Gastroesophageal sphincter (tissue), 4 donors: ENCODE results near the gene AKAP12. TPM values are rescaled to one million over a fixed set of nuclear protein-coding genes. Genes with fewer than 3 reads are reported as not detected.

Experiments used
- ATAC-seq: fragments of 150-250 bp; one replicate; pipeline ENCODE4 v1.9.1; 2016; ENCODE audit warnings: mild to moderate bottlenecking, moderate library complexity
- H3K27ac ChIP-seq, 4 donors: fragments of 200-600 bp; sonication (generic) in 3 of 4; 1 replicate in 3 of 4; 2 replicates in 1 of 4; pipeline ENCODE4 v1.5.1; 2016 to 2019
- H3K27me3 ChIP-seq: fragments of 200-600 bp; sonication (generic); one replicate; pipeline ENCODE4 v1.5.1; 2019
- H3K36me3 ChIP-seq, 2 donors: fragments of 200-600 bp; sonication (generic); one replicate each; pipeline ENCODE4 v1.5.1; 2019; ENCODE audit warnings: control low read depth in 1 of 2
- H3K4me1 ChIP-seq, 3 donors: fragments of 200-600 bp; sonication (generic); 1 replicate in 2 of 3; 2 replicates in 1 of 3; pipeline ENCODE4 v1.5.1; 2016 to 2019; ENCODE audit warnings: control low read depth in 2 of 3
- H3K4me3 ChIP-seq, 2 donors: fragments of 200-600 bp; sonication (generic); one replicate each; pipeline ENCODE4 v1.5.1; 2019; ENCODE audit warnings: mild to moderate bottlenecking in 1 of 2, moderate library complexity in 1 of 2
- H3K9me3 ChIP-seq, 3 donors: fragments of 200-600 bp; sonication (generic); one replicate each; pipeline ENCODE4 v1.5.1; 2017 to 2019; ENCODE audit warnings: control low read depth in 2 of 3
- EP300 ChIP-seq: sonication (generic); formaldehyde crosslinking; IDR thresholded peaks from one replicate; pipeline ENCODE4 v1.6.1; 2017; ENCODE audit warnings: antibody characterized with exemption, mild to moderate bottlenecking
- POLR2A ChIP-seq, 2 donors: fragments of 450-650 bp; IDR thresholded peaks; one replicate each; pipeline ENCODE4 v1.6.1; 2017; ENCODE audit warnings: antibody characterized with exemption in 2 of 2, mild to moderate bottlenecking in 2 of 2, moderate library complexity in 1 of 2
- POLR2AphosphoS5 ChIP-seq: sonication (generic); formaldehyde crosslinking; IDR thresholded peaks from one replicate; pipeline ENCODE4 v1.6.1; 2017; ENCODE audit warnings: antibody characterized with exemption
- WGBS, 2 donors: methylation state at CpG; one replicate each; pipeline ENCODE4 v1.1.5; 2018; ENCODE audit warnings: low coverage in 1 of 2; 5-methylcytosine and 5-hydroxymethylcytosine counted together
- total RNA-seq, 4 donors: library from RNA; depleted of rRNA; stranded (reverse); fragments of >200 nt; gene quantifications; one replicate each; pipeline ENCODE4 v1.1.0, GENCODE V29; 2016
- TF ChIP-seq, protein P1 (sequence below), 4 experiments: fragments of 200-600 bp in 2 of 4; fragments of 450-650 bp in 2 of 4; sonication (generic) in 1 of 4; IDR thresholded peaks; one replicate each; pipeline ENCODE4 v1.5.1; 2017 to 2019; ENCODE audit warnings: antibody characterized with exemption in 4 of 4, mild to moderate bottlenecking in 2 of 4, moderate library complexity in 2 of 4

The AKAP12 gene
- total RNA-seq, 4 donors from 2014 or later = 150 to 245 (median 185) TPM

DNA sequence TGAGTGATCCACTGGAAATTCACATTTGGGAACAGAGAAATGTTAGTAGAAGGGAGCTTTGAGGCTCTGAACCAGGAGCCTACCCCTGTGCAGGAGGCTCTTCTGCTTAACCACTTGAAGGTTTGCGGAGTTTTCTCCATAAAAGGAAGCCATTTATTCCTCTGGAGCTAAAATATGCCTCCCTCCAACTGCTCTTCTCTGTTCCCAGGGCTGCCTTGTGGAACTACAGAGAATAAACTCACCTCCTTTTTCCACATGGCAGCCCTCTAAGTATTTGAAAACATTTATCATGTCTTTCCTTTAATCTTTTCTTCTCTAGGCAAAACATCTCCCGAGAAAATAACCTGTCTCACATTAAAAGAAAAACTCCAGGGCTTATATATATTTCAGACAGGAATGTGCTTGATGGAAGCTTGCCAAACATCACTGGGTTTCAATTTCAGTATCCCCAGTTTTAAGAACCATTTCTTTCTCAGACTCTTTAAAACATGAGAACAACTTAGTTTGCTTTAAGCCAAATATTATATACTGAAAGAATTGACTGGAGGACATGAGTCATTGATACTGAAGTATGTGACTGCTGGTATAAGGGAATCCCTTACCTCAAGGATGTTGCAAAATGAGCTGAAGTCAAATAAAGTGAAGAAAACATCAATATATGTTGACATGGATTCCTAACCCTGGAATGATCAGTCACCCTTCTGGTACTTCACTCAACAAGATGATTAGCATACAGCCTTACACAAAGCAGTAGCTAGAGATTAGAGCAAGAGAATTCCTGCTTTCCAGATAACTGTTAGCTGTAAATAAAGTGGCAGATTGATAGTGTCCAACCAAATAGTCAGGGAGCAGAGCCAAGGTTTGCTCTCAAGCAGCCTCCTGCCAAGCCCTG, 77.6 kb downstream of the AKAP12 start:
- no peaks in the 10 kb centered on the region for H3K9me3 ChIP-seq
- H3K4me3 ChIP-seq = no peak overlapping the region
- peaks cover 0 to 32% (median 0%) of the 10 kb centered on the region in 3 donors for H3K4me1 ChIP-seq
- 21 to 54% methylated on average over 2 of the region's 2 CpGs for WGBS, 2 donors
- no peaks in the 10 kb centered on the region for H3K27me3 ChIP-seq
- TF ChIP-seq, protein P1, sequence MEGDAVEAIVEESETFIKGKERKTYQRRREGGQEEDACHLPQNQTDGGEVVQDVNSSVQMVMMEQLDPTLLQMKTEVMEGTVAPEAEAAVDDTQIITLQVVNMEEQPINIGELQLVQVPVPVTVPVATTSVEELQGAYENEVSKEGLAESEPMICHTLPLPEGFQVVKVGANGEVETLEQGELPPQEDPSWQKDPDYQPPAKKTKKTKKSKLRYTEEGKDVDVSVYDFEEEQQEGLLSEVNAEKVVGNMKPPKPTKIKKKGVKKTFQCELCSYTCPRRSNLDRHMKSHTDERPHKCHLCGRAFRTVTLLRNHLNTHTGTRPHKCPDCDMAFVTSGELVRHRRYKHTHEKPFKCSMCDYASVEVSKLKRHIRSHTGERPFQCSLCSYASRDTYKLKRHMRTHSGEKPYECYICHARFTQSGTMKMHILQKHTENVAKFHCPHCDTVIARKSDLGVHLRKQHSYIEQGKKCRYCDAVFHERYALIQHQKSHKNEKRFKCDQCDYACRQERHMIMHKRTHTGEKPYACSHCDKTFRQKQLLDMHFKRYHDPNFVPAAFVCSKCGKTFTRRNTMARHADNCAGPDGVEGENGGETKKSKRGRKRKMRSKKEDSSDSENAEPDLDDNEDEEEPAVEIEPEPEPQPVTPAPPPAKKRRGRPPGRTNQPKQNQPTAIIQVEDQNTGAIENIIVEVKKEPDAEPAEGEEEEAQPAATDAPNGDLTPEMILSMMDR (IDR thresholded peaks at IDR 0.05) = no peak
- peak; percentile 23 for TF ChIP-seq POLR2AphosphoS5
- H3K36me3 ChIP-seq = no peaks in the 10 kb centered on the region
- no peak for ATAC-seq
- H3K27ac ChIP-seq = peak overlapping the region; percentile 21 to 74 (median 66)

DNA sequence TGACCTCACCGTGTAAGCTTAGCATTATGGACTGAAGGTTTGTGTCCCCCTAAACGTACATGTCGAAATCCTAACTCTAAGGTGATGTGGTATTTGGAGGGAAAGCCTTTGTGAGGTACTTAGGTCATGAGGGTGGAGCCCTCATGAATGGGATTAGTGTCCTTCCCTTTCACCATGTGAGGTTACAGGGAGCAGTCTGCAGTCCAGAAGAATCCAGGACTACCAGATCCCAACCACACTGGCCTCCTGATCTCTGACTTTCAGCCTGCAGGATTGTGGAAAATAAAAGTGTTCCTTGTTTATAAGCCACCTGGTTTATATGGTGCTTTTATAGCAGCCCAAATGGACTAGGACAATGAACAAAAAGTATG, 78.2 kb downstream of the AKAP12 start:
- Histone ChIP-seq H3K4me3 (no peak overlapping the region), H3K9me3 (no peaks in the 10 kb centered on the region), H3K27me3 (no peaks in the 10 kb centered on the region), H3K36me3 (no peaks in the 10 kb centered on the region), H3K27ac (peak overlapping the region in 3 of 4 donors; percentile 64 to 74 (median 67)), H3K4me1 (peaks cover 0 to 28% (median 0%) of the 10 kb centered on the region in 3 donors)
- ATAC-seq = no peak
- 68% methylated on average over 3 of the region's 3 CpGs; no CpG with 5 or more reads in 1 of the 2 donors for WGBS, 2 donors
- TF ChIP-seq, protein P1 (IDR thresholded peaks at IDR 0.05) = no peak
- no peak for TF ChIP-seq POLR2AphosphoS5
- no peak for TF ChIP-seq POLR2A (IDR thresholded peaks at IDR 0.05)
- no peak for TF ChIP-seq EP300

DNA sequence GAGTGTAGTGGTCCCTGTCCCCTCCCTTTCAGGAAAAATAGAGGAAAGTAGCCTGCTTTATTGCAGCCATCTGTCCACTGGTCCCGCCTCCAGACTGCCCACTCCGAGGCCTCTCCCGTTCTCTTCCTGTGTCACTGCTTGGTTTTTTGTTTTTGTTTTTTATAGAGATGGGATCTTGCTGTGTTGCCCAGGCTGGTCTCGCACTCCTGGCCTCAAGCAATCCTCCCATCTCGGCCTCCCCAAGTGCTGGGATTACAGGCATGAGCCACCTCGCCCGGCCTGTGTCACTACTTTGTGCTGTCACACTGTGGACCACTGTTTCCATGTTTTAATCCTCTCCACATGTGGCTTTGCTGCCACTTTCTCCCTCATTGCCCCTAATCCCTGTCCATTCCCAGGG, 80.4 kb downstream of the AKAP12 start:
- H3K27me3 ChIP-seq = no peaks in the 10 kb centered on the region
- no peak overlapping the region for H3K27ac ChIP-seq
- H3K36me3 ChIP-seq = no peaks in the 10 kb centered on the region
- 94 to 100% methylated on average over 5 to 7 of the region's 7 CpGs for WGBS, 2 donors
- H3K4me3 ChIP-seq = no peak overlapping the region
- H3K4me1 ChIP-seq = peaks cover 0 to 35% (median 14%) of the 10 kb centered on the region in 3 donors
- no peak for ATAC-seq
- no peaks in the 10 kb centered on the region for H3K9me3 ChIP-seq
- TF ChIP-seq POLR2AphosphoS5 (no peak), EP300 (no peak), POLR2A (IDR thresholded peaks at IDR 0.05) (no peak)
- TF ChIP-seq, protein P1 (IDR thresholded peaks at IDR 0.05) = no peak

DNA sequence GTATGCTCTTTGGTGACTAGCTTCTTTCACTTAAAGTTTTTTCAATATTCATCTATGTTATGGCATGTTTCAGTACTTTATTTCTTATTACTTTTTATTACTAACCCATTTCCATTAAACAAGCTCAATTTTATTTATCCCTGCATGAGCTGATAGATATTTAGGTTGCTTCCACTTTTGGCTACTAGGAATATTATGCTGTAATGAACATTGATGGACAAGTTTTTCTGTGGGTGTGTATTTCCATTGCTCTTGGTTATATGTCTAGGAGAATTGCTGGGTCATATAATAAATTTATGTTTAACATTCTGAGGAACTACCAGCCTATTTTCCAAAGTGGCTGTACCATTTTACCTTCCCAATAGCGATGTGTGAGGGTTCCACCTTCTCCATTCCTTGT, 81.7 kb downstream of the AKAP12 start:
- no peaks in the 10 kb centered on the region for H3K27me3 ChIP-seq
- TF ChIP-seq POLR2A (IDR thresholded peaks at IDR 0.05) (no peak), EP300 (no peak), POLR2AphosphoS5 (no peak)
- TF ChIP-seq, protein P1 (IDR thresholded peaks at IDR 0.05) = no peak
- no peaks in the 10 kb centered on the region for H3K9me3 ChIP-seq
- no peak overlapping the region for H3K4me3 ChIP-seq
- no peaks in the 10 kb centered on the region for H3K36me3 ChIP-seq
- no peak overlapping the region for H3K27ac ChIP-seq
- ATAC-seq = no peak
- peaks cover 0 to 45% (median 16%) of the 10 kb centered on the region in 3 donors for H3K4me1 ChIP-seq
- 100% methylated on average over 1 of the region's 1 CpG for WGBS, 2 donors

DNA sequence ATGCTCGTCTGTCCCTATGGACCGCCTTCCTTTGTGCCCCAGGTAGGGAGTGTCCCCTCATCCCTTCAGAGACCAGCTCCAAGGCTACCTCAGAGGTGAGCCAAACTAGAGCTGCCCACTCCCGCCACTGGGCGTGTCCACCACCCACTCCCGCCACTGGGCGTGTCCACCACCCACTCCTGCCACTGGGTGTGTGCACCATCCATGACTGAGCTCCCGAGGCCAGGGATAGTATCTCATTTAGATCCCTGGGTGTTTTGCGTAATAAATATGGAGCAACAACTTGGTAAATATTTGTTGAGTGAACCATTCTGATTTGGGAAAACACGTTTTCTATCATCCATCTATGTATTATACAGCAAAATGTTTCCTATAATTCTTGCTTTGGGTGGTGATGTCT, 82.8 kb downstream of the AKAP12 start:
- TF ChIP-seq EP300 = no peak
- TF ChIP-seq, protein P1 (IDR thresholded peaks at IDR 0.05) = no peak
- no peak for TF ChIP-seq POLR2A (IDR thresholded peaks at IDR 0.05)
- no peak for TF ChIP-seq POLR2AphosphoS5
- H3K4me3 ChIP-seq = no peak overlapping the region
- H3K4me1 ChIP-seq = peaks cover 0 to 39% (median 16%) of the 10 kb centered on the region in 3 donors
- no peak overlapping the region for H3K27ac ChIP-seq
- H3K9me3 ChIP-seq = no peaks in the 10 kb centered on the region
- no peaks in the 10 kb centered on the region for H3K36me3 ChIP-seq
- ATAC-seq = no peak
- no peaks in the 10 kb centered on the region for H3K27me3 ChIP-seq
- 81 to 87% methylated on average over 4 to 6 of the region's 9 CpGs for whole genome bisulfite sequencing, 2 donors
